CD4-positive, alpha-beta T cell treated with Interferon alpha-2 for 1 hour (primary cell): ENCODE measurements around the gene KIF6.
A peak's percentile ranks its signal among the peaks of the same experiment; 100 is the strongest.
"Not testable (repeated sequence)": the region's sequence is repeated elsewhere in the genome, so short reads cannot be mapped to it uniquely, and the experiment has no call there.

Experiments
- DNase-seq, 2 donors: peaks; one replicate each; pipeline ENCODE4 v3.0.0-alpha.2; 2020 to 2022

The KIF6 gene

DNA sequence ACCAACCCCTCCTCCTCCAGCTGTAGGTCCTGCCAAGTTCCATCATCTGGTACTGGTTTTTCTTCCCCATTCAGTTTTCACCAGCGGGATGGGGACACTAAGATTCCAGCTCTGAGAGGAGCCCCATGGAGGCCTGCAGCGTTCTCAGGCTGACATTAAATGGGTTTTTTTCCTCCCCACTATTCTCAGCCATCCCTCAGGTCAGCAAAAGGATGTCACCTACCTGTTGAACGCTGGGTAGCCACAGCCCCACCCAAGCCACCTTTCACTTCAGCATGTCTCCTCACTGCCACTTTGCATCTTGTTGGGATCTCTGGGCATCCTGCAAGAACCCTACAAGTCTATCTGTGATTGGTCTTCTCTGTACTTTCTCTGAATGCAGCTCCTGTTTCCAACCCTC is 417.7 kb downstream of the KIF6 start:
- no peak for DNase-seq

DNA sequence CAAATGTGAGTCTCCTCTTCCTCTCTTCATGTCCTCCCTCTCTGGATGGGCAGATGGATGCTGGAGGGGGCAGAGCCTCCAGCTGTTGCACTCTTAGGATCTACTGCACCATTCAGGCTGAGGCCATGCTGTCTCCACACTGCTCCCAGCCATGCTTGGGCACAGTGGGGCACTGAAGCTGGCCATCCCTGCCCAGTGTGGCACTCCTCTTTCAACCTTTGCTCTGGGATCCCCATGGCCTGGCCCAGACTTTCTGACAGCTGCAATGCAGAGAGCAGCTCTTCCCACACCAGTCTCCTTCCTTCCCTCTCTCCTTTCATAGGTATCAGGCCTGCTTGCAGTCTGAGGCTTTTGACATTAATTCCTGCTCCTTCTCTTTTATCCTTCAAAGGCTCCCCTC is 420.3 kb downstream of the KIF6 start:
- no peak for DNase-seq

DNA sequence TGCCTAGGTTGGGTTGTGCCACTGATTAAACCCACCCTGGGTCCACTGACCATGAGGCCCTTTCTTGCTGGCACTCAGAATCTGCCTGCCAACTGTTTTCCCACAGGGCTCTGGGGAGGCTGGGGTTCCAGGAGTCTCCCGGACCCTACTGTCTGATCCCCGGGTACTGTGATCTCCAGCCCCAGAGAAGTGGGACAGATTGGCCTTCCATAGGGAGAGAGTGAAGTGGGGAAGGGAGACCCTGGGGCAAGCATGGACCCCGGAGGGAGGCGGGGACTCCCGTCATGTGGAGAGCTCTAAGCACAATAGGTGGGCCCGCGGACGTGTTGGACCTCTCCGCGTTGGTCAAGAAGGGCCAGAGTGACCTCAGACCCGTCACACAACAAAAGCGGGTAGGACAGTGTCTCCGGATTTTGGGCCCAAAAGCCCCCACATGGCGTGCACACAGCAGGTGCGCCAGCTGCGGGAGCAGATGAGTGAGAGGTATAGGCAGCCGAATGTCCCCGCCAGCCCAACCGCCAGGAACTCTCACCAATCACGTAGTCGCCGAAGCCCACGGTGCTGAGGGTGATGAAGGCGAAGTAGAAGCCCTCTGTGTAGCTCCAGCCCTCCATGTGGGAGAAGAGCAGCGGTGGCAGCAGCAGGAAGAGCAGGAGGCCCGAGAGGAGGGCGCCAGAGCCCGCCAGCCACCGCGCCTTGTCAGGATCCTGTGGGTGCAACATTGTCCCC is 421.6 kb downstream of the KIF6 start:
- DNase-seq = no peak

DNA sequence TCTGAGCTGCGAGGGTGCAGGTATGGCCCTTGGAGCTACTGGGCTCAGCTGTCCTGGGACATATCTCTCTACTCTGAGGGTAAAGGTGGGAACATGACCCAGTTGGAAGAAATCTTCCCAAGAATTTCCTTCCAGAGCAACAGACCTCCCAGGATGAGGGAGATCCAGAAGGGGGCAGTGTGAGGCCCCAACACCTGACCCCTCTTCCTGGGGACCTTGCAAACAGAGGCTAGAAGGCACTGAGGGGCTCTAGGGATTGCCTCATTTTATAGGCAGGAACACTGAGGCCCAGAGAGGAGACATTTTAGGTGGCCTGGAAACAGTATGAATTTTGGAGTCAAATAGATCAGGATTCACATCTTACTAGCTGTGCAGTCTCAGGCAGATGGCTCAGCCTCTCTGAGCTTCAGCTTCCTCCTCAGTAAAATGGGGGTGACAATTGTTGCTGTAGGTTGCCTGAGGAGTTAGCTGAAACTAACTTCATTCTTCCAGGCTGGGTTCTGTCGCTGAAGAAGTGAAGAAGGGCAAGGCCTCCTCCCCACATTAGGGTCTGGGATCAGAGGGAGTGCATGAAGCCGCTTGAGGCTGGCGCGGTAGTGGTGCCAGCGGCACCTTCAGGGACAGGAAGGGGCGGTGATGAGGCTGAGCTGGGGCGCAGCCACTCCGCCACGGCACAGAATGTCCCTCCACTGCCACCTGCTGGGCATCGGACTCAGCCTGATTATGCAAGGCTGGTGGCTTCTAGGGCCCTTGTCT is 422.4 kb downstream of the KIF6 start:
- DNase-seq = peak; percentile 79 to 84

DNA sequence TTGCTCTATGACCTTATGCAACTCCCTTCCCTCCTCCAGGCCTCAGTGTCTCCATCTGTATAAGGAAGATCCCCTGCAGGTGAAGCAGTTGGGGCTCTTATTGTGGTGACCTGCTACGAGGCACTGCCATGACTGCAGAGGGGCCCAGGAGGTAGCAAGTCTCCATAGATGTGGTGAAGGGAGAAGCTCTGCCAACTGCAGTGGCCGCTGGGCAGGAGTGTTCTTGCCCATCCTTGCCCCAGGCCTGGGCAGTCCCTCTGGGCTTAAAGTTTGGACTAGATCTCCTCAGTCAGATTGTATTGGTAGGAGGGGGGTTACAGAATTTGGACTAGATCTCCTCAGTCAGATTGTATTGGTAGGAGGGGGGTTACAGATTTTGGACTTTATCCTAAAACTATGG is 423.2 kb downstream of the KIF6 start:
- DNase-seq = no peak

DNA sequence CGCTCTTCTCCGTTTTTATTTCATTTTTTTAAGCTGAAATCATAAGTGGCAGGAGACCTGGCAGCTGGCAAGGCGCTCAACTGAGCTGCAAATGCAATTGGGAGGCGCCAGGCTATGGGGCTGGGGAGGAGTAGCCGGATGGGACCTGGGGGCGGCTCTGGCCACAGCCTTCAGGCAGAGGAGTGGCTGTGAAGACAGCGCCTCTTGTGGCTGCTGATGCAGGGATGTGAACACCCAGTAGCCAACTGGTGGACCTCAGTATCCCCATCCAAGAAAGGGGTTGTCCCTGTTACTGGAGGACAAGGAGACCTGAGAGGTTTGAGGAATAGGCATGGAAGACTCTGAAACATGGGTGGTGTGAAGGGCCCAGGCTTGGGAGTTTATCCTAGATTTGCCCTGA is 423.6 kb downstream of the KIF6 start:
- no peak for DNase-seq

DNA sequence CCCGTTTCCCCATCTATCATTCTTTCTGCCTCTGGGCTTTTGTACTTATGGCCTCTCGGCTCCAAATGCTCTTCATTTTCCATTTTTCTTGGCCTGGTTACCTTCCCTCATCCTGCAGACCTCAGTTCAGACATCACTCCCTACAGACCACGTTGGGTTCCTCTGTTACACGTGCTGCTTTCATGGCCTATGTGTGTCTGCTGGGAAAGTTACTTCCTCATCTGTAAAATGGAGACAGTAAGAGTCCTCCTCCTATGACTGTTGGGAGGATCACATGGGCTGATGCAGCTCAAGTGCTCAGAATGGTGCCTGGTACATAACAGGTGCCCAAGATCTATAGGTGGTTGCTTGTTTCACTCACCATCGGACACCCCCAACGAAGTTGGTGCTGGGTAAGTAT is 424.5 kb downstream of the KIF6 start:
- DNase-seq = no peak

DNA sequence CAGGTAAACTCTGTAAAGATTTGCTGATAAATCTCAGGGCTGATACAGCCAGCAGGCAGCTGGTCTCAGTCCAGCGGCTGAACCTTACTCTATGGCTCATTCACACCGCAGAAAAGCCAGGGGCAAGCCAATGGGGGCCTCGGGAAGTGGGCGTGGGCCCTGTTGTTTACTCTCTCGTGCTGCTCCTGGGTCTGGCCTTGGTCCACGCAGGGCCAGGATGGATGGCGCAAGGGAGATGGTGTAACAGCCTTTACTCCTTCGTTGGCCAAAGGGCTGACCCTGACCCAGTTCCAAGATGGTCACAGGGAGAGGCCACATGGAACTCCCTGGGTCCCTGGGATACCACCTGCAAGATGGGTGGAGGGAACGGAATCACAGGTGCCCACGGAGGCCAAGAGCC is 427.1 kb downstream of the KIF6 start:
- DNase-seq = no peak

DNA sequence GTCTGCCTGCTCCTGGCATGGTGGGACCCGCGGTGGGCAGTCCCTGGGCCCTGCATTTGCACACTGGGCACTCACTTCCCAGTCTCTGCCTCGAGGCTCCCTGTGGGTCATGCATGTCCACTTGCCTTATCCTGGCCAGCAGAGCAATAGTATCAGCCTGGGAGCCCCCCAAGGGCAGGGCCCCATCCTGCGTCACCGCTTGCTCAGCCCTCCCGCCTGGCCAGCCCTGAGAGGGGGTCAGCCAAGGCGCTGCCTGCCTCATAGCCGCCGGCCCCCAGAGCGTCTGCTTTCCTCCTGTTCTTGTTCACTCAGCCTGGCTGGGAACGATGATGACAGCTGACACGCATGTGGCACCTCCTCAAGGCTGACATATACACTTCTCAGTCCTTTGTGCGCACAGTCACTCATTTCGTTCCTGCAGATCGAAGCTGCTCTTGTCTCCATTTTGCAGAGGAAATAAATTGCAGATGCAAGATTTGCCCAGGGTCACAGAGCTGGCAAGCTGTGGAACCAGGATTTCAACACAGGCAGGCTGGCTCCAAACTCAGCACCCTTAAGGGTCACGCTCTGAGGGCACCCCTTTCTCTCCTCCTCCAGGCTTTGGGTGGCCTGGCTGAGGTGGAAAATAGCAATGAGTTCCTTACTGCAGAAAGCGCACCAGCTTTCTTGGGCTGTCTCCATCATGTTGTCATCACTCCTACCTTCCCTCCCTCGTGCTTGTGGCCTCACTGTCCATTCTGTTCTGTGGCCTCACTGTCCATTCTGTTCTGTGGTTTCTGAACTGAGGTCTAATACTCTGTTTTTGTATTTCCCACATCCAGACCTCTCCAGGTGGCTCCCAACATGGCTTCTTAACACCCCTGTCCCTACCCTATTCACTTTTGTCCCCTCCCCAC is 428.2 kb downstream of the KIF6 start:
- DNase-seq = no peak

DNA sequence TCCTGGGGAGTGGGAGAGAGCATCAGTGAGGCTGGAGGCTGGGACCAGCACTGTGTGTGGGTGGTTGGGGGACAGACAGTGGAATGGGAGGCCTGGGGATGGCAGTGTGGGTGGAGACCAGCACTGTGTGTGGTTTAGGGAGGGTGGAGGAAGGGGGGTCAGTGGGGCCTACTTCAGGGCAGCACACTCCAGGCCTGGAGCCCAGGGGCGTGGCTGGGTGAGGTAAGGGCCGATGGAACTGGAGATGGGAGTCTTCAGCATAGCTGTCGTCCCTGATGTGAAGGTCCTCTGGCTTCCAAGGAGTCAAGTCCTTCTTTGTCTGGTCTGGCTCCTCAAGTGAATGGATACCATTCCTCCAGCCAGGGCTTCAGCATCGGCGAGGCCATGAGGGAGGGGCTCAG is 429.6 kb downstream of the KIF6 start:
- no peak for DNase-seq

DNA sequence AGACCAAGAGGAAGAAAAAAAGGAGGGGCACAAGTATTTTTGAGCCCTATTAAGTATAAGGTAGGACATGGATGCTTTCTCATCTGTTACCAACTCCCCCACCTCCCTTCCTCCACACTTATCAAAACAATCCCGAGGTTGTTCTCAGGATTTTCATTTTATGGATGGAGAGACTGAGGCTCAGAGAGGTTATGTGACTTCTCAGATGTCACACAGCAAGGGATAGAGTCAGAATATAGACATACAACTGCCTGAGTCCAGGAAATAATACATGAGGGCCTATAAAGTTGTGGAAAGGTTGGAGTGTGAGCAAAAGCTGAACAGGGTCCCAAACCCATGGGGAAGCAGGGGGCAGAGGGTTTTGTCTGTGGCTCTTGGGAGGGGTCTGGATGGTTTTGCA is 430.3 kb downstream of the KIF6 start:
- DNase-seq = no peak

DNA sequence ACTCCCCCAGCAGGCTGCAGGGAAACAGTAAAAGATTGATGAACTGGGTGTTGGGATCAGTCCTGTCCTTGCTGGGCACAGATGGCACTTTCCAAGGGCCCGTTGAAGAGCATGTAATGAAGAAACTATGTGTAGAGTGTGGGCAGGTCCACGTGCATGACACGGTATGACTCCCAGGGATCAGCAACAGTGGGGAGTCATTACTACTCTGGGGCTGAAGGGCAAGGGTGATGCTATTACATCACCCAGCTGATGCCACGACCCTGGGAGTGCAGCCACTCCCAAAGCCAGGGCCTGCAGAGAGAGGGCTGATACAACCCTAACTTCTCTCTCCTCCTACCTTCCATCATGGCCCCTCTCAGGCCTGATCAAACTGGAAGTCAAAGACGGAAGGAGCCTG is 431.1 kb downstream of the KIF6 start:
- DNase-seq = no peak

DNA sequence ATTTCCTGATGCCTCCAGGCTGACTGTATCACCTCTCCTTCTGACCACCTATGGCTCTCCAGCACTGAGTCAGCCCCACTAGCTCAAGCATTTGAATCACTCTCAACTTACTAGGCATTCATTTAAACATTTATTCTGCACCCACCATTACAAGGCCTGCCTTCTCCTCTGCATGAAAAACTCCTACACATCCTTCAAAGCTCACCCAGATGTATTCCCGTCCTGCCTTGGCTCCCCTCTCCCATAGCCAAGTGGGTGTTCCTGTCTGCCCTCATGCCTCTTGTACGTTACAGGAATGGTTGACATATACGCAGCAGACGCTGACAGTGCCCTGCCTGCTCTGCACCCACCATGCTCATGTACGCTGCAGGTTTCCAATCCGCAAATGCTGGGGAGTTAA is 432.6 kb downstream of the KIF6 start:
- DNase-seq = no peak

DNA sequence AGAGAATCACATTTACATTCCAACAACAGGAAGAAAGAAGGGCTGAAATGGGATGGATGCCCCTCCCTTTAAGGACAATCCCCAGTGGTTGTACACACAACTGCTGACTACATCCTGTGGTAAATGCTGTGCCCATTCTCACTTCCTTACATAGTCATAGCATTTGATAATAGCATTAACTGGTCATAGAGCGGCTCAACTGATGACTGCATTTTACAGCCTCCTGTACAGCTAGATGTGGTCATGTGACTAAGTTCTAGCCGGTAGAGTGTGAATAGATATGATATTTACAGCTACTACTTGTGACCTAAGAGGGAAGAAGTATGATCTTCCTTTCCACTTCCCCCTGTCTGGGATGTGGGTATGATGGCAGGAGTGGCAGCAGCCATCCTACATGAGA is 435.7 kb downstream of the KIF6 start:
- DNase-seq = no peak

DNA sequence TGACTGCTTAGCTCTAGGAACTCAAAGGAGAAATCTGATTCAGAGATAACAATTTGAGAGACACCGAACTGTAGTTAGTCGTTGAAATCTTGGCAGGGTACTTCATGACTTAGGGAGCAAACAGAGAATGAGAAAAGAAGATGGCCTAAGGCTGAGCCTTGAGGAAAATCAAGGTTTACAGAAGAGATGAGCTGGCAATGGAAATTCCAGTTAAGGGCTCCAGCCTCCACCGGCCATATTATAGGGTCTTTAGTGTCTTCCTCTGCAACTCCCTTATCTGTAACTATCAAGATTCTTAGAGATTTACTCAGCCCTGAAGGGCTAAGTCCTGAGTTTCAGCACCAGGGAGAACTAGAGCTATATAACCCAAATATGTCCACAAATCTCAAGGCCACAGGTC is 437.6 kb downstream of the KIF6 start:
- DNase-seq = no peak

DNA sequence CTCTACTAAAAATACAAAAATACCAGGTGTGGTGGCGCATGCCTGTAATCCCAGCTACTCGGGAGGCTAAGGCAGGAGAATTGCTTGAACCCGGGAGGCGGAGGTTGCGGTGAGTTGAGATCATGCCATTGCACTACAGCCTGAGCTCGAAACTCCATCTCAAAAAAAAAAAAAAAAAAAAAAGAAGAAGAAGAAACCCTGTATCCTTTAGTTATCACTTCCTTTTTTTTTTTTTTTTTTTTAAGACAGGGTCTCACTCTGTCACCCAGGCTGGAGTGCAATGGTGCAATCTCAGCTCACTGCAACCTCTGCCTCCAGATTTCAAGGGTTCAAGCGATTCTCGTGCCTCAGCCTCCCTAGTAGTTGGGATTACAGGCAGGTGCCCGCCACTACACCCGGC is 438.6 kb downstream of the KIF6 start:
- DNase-seq = not testable (repeated sequence)

DNA sequence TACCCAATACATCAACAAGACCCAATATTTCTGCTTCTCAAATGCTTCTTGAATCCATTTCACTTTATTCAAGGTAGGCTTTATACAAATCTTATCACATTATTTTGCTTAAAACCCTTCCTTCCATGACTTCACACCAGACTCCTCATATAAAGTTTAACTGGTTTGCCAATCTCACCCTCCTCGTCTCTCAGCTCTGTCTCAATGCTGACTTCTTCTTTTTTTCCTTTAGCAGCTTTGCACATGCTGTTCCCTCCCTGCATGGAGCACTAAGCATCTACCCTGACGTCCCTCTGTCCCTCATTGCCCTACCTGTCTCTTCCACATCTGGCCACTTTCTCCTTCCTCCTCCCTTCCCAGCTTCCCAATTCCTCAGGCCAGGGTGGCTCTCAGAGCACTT is 442.4 kb downstream of the KIF6 start:
- DNase-seq = no peak

DNA sequence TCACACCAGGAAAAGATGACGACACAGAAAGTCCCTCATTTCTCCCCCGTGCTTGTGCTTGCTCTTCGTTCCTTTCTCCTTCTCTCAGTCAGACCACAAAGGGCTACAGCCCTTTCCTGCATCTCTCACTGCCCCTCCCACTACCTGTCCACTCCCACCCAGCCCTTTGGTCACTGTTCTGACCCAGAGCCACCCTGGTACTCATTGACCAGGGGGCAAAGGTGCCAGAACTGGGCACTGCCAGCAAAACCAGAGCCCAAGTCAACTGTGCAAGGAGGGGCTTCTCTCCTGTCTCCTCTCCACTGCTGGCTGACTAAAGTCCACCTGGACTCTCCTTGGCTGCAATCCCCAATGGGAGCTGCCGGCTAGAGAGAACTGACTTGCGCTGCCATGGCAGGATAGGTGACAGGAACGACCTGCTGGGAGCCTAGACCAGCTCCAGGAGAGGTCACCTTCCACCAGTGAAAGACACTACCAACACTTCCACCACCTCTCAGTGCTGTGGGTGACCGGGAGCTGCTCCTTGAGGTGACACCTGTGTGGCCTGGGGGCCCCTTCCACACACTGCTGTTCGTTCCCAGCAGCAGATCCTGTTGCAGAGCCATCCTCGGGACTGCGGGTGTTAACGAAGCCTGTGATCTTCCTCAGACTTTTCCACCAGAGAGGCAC is 443.8 kb downstream of the KIF6 start:
- no peak for DNase-seq

DNA sequence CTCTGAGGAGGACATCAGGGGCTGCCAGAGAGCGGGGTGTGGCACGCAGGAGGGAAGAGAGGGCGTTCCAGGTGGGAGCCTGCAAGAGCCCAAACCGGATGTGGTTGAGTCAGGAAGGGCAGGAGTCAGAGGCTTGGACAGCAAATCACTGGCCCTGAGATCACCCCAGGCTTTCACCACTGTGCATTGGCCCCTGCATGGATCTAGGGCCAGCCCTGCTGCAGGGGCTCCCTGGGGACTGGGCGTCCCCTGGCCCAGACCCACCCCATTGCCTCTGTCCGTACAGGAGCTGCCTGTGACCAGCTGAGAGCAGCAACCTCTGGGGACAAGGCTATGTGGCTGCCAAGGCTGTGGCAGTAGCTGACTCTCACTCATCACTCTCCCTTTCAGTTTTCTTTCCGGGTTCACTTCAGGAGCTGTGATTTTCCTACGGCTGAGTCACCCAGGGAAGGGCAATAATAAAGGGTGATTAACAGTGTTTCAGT is 444.9 kb downstream of the KIF6 start:
- no peak for DNase-seq
